Limb (tissue), 2 donors: ENCODE data around the gene AGTRAP.

Source experiments
- DNase-seq, 2 donors: peaks; one replicate each; pipeline ENCODE4 v3.0.0-alpha.2; 2016; ENCODE audit errors: extremely low spot score in 2 of 2

The AGTRAP gene

DNA sequence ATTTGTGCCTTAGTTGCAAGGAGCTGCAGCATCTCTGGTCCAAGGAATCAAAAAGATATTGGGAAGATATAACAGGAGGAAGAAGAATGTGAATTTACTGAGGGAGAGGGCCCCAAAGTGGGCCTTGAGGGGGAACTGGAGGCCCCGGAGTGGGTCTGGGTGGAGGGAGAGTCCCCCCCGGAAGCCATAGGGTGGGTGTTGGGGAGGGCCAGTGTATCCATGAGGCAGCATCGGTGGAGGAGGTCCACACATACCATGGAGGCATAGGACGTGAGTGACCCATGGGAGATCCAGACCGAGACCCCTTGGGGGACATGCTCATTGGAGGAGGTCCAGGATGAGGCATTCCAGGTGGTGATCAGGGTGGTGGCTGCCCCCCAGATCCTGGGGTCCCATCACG is 25.3 kb downstream of the AGTRAP start:
- DNase-seq: no peak

DNA sequence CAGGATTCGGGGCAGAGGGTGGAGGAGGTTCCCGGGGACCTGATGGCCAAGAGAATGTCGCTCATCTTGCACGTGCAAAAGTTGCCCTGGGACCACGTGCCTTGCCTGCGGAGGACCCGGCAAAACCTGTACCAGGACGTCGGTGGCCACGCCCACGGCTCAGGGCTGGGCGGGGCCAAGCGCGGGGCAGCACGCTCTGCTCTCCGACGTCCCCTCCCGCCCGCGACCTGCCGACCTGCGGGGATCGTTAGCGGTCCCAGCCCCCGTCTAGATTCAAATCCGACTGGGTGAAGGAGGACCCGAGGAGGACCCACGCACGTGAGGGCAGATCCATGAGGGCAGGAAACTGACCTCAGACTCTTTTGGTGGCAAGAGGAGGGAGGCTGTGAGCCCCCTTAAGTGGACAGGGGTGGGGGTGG is 26.1 kb downstream of the AGTRAP start, which contains the start of gene C1orf167:
Gene C1orf167, plus strand, starts transcription at position 206 of the 419 bp plus-strand sequence. CDS start 2,208 bp downstream, outside the sequence.
- no peak for DNase-seq

DNA sequence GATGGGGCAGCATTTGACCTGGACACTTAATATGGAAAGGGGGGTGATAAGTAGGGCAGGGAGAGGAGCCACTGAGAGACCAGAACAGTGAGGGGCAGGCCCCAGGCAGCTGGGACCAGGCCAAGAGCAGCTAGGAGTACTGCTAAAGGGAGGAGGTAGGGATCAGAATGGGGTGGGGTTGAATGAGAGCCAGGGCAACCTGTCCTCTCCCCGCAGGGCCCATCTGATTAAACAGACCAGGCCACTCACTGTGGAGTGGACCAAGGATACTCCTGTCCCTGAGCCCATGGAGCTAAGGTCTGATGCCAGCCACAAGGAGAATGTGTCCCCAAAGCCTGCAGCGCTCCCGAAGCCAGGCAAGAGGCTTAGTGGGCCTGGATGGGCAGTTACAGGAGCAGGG is 28.2 kb downstream of the AGTRAP start:
- no peak for DNase-seq

DNA sequence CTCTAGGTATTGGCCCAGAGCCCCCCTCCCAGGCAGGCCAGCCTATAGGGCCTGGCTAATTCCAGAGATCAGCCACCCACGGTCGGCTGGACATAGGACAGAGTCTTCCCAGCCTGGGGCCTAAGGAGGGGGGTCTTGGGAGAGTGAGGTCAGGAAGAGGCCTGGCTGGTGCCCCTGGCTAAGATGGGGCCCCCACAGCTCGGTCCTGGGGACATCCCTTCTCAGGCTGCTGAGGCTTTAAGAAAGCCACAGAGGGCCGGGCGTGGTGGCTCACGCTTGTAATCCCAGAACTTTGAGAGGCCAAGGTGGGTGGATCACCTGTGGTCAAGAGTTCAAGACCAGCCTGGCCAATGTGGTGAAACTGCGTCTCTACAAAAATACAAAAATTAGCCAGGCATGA is 28.6 kb downstream of the AGTRAP start:
- no peak for DNase-seq

DNA sequence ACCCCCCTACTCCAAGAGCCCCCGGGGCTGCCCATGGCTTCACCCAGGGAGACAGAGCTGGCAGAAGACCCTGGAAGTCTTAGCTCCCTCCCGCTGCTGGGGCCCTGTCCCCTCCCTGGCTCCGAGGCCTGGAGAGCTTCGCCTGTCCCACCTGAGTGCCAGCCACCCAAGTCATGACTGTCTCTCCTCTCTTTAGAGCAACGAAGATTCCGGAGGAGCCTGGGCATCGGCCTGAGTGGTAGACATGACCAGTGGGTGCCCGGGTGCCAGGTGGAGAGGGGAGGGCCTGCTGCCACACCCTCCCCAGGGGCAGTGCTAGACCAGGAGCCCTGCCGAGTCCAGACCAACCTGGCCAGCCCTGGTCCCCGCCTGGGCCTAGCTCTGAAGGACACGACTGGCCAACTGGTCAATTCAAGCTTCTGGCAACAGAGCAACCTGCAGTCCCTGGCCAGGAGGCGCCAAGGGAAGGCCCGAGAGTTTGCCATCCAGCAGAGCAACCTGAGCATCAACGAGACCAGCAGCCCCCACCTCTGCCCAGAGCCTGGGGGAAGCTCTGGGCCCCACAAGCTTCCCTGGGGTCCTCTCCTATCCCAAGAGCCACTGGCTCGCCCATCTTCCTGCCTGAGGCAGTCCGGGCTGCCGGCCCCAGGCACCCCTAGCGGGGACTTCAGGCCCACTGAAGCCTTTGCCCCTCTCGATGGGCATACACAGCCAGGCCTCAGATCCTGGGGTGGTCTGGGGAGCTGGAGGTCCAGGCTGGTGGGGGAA is 29.9 kb downstream of the AGTRAP start:
- no peak for DNase-seq

DNA sequence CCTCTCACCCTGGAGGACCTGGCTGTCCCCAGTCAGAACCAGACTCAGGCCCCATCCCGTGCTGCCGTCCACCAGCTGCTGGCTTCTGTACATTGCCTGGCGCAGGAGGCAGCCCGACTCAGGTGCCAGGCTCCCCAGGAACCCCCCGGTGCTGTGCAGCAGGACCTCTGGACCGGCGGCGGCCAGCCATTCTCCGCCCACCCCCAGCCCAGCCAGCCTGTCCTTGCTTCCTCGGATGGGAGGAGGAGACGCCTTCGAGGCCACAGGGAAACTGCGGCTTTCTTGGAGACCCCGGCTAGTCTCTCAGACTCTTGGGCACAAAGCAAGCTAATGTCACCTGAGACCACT is 30.5 kb downstream of the AGTRAP start:
- no peak for DNase-seq

DNA sequence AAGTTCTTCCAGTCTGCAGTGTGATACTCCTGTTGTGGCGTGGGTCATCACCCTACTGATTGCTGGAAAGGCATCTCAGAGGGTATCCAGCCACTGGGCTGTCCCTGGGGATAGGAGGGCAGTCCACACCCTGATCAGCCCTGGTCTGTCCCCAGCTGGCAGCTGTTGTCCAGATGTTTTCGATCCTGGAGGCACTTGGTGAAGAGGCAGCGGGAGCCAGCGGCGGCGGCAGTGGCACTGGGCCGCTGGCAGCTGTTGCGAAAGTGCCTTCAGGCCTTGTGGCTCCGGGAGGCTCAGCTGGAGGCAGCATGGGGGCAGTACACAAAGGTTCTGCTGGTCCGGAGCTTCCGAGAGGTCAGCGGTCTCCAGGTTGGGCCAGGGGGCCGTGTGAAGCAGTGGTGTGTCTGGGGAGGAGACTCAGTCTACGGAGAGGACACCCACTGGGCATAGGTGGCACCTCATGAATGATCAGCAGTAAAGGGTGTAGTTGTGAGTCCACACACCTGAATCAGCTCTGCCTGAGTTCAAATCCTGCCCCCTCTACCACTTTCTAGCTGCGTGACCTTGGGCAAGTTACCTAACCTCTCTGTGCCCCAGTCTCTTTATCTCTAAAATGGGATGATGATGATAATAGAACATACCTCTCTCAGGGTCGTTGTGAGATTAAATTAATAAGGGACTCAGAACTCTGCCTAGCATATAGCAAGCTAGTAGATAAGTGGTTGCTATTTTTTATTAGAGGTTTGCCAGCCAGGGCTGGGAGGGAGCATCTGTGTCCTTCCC is 32.2 kb downstream of the AGTRAP start:
- peak in 1 of 2 donors; percentile 28 for DNase-seq

DNA sequence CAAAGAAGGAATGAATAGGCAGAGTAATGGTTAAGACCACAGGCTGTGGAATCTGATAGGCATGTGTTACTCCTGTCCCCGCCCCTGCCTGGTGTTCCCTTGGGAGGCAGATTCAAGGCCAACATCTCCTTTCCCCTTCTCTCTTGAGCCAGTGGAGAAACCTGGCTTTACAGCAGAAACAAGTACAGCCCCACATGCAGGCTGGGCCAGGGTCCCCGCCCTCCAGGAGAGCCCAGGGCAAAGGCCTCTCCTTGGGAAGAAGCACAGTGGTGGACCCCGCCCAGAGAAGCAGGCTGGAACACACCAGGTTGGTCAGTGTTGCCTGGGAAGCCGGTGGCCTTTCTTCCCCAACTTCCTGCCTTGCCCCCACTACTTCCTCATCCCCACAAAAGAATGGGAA is 32.9 kb downstream of the AGTRAP start:
- DNase-seq: no peak

DNA sequence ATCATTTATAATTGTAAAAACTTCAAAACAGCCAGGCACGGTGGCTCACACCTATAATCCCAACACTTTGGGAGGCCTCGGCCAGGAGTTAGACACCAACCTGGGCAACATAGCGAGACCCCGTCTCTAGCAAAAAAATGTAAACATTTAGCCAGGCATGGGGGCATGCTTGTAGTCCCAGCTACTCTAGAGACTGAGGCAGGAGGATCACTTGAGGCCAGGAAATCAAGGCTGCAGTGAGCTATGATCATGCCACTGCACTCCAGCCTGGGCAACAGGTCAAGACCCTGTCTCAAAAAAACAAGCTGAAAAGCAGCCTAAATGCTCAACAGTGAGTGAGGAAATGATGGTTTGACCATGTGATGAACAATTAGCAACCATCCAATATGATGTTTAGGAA is 33.3 kb downstream of the AGTRAP start:
- DNase-seq: no peak

DNA sequence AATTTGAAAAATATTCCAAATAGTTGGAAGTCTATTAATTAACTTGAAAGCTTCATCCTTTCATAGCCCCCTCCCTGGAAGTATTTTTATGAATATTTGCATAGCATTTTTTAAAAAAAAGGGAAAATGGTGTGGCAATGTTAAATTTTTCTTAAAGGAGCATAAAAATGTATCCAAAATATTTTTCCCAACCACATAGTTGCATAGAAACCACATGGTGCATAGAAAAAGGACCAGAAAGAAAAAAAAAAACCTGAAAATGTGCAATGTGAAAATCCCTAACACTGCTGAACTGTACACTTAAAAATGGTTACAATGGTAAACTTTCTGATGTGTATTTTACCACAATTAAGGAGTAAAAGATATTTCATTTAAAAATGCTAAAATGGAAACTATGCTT is 34.1 kb downstream of the AGTRAP start:
- DNase-seq: no peak

DNA sequence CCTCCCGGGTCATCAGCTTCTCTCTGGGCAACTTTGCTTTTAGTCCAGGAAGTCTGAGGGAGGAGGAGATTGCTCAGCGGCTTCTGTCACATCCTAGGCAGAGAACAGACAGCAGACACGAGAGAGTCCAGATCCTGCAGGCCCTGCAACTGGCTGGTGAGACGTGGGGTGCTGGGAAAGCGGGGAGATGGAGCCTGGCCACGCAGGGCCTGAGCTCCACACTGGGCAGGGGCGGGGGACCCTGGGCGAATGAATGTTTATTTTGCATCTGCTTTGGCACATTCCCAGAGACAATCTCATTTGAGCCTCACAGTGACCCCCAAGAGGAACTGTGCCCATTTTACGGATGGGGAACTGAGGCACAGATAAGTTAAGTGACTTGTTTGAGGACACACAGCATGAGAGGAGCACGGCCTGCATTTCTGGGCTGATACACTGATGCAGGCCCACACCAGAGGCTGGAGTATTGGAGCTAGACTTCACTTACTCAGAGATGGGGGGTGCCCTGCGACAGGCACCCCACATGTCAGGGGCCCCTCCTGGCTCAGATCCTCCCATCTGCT is 35.6 kb downstream of the AGTRAP start:
- DNase-seq: no peak

DNA sequence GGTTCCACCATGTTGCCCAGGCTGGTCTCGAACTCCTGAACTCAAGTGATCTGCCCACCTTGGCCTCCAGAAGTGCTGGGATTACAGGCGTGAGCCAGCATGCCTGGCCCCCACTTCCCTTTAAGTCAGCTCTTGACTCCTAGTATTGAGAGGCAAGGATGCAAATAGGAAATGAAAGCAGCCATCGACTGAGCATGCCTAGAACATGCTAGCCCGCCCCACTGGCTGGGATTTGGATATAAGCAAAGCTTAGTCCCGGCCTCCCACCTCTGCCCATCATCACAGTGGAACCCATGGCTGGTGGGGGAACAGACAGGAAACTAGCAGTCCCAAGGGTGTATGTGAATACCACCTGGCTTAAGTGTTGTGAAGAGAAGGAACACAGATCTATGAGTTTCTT is 36.5 kb downstream of the AGTRAP start:
- no peak for DNase-seq

DNA sequence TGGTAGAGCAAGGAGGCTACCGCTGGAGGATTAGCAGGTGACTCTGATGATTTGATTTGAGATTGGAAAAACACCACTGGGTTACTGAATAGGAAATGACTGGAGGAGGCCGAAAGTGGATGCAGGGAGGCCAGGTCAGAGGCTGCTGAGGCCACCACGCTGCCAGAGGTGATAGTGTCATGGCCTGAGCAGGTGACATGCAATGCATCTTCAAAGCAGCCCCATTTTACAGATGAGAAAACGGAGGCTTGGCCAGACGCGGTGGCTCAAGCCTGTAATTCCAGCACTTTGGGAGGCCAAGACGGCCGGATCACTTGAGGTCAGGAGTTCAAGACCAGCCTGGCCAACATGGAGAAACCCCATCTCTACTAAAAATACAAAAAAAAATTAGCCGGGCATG is 38.8 kb downstream of the AGTRAP start:
- no peak for DNase-seq

DNA sequence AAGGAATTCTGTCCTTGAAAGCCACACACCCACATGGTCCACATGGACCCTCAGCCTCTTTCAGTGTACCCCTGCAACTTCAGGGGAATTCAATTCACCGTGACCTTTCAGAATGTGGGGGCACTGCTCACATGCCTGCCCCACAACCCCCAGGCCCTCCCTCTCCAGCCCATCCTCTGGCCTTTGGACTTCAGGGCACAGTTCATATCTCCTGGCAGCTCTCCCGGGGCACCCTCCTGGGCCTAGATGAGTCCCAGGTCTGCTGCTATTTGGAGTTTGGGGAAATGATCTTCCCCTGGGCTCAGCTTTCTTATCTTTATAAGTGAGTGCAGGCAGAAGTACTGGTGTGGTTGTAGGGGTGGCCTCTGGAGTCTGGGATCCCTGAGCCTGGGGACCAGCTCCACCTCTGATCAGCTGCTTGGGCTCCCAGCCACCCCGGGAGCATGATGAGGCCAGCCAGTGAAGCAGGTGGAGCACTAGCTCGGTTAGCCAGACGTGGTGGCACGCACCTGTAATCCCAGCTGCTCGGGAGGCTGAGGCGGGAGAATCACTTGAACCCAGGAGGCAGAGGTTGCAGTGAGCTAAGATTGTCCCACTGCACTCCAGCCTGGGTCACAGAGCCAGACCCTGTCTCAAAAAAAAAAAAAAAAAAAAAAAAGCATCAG is 41.9 kb downstream of the AGTRAP start:
- no peak for DNase-seq

DNA sequence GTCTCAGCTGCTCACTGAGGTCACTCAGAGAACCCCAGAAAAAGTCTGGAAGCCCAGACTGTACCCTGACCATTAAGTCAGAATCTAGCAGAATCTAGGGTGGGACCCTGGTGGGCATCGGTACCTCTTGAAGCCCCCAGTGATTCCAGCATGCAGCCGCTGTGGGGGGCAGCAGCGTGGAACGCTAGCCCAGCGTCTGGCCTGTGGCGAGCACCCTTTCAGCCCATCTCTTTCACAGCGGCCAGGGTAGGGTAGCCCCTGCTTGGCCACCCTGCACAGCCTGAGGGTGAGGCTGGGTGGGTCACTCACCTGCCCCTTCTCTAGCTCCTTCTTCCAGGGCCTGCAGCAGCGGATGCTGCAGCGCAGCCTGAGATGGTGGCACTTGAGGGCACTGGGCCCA is 42.4 kb downstream of the AGTRAP start:
- DNase-seq: no peak

DNA sequence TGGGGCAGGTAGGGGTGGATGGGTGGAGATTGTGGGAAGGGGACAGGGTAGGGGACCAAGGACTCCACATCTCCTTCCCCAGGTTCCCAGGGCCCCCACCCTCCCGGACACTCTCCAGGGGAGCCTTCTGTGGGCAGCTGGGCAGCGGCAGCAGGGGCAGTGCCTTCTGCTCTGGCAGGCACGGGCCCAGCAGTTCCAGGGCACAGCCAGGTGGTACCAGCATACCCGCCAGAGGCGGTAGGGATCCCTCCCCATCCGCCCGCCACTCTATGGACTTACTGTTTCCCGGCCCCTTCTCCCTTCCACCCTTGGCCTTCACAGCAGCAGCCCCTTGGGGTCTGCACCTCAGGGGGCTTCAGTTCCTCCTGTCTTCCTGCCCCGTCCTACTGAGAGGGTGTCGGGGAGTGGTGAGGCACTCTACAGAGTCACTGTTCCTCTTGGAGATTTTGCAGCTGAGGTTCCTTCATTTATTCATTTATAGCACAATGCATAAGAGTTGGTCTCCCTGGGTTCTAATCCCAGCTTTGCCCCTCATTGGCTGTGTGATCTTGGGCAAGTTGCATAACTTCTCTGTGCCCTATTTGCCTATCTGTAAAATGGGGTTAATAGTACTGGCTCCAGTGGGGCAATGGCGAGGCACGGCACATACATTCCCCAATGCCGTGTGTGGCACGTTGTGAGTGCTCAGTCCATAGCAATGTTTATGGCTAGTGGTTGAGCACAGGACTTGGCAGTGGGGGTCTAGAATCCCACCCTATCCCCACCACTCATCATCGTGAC is 43.1 kb downstream of the AGTRAP start:
- DNase-seq: no peak

DNA sequence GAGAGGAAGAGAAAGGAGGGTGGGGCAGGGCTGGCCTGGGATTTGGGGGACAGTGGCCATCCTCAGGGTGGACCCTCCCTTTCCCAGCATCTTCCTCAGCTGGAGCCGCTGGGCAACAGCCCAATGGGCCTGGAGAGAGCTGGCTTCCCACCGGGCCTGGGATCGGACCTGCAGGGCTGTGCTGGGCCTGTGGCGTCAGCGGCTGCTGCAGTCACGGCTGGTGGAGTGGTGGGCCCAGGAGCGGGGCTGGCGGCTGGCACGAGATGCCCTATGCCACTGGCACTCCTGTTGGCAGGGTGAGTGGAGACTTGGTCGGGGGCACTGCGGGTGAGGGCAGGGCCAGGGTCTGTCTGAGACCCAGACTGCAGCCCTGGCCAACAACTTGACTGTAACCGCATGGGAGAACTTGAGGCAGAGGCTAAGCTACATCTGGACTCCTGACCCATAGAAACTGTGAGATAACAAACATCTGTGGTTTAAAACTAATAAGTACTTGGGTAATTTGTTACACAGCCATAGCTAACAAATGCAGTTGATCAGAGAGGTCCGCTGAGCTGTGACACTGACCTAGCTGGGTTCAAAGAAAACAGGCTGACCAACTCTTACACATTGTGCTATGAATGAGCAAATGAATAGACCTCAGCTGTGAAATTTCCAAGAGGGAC is 43.9 kb downstream of the AGTRAP start:
- DNase-seq: no peak

DNA sequence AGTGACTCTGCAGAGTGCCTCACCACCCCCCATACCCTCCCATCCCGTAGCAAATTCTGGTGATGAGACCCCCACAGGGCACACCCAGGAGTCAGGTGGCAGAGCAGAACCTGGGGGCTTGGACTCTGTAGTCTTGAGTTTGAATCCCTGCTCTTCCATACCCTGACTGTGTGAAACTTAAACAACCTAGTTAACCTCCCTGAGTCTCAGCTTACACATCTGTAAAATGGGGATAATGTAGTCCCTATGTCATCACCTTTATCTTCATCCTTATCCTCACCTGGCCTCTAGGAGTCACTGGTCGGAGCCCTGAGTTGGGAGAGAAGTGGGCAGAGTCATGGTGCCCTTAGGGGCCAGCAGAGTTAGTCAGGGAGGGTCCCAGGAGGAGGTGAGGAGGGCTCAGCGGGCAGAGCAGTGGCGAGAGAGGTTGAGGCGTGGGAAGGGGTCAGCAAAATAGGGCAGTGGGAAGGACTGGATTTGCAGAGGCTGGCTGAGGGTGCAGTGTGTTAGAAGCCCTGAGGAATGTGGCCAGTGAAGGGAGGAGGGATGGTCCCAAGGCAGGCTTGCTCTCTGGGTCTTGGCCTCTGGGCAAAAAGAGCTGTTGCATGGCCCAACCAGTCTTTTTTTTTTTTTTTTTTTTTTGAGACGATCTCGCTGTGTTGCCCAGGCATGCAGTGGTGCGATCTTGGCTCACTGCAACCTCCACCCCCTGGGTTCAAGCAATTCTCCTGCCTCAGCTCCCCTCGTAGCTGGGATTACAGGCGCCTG is 44.6 kb downstream of the AGTRAP start:
- DNase-seq: no peak

DNA sequence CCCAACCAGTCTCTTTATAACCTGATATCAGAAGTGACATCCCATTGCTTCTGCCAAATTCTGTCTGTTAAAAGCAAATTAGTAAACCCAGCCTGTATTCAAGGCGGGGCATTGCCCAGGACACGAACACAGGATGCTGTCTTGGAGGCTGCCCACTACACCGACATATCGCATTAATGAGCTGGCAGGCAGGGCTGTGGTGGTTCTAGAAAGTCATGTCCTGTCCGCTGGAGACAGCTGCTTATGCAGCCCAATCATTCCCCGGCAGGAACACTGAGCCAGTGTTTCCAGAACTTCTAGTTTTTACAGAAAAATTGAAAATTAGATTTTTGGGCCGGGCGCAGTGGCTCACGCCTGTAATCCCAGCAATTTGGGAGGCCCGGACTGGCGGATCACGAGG is 45.4 kb downstream of the AGTRAP start:
- peak in 1 of 2 donors; percentile 20 for DNase-seq

DNA sequence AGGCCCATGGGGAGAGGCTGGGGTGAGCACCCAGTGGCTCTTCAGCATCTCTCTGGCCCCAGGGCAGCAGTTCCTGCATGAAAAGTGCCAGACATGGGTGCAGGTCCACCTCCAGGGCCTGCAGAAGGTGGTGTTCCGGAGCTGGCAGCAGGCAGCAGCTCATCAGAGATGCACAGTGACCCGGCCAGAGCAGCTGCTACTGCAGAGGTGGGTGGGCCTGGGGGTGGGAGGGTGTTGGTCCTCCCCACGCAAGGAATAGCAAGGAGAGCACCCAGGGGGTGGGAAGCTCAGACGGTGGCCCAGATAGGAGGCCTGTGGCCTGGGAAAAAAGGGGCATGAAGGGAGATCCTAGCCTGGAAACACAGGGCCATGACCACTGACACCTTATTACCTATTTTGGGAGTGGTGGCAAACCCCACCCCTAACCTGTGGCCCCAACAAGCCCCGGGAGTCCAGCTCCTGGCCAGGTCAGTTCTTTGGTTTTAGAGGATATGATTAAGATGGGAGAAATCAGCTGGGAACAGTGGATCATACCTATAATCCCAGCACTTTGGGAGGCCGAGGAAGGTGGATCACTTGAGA is 46.3 kb downstream of the AGTRAP start:
- no peak for DNase-seq
